Pancreas (tissue), 10 donors: ENCODE measurements around the gene CIB4. TPM values are rescaled to one million over a fixed set of nuclear protein-coding genes. Genes with fewer than 3 reads are reported as not detected.

ENCODE experiments used
- ATAC-seq, 4 donors: fragments of 200-7000 bp; cut with Tn5 transposase; one replicate each; pipeline versions ENCODE4 v1.8.0 to v1.9.1; 2020; ENCODE audit warnings: mild to moderate bottlenecking in 4 of 4, moderate library complexity in 4 of 4
- DNase-seq, 6 donors: peaks; one replicate each; pipeline ENCODE4 v3.0.0-alpha.2; 2020
- FAIRE-seq: peaks from 2 replicates; lab custom pipeline; 2012; peaks lifted over from hg19 to GRCh38; lab: Jason Lieb, UNC
- H3K27ac ChIP-seq, 4 donors: fragments of 200-600 bp; sonication (generic); 1 replicate in 3 of 4; 2 replicates in 1 of 4; pipeline versions ENCODE4 v1.5.0 to v1.8.0; 2020
- H3K27me3 ChIP-seq, 4 donors: fragments of 200-600 bp; one replicate each; pipeline ENCODE4 v1.8.0; 2021
- H3K36me3 ChIP-seq, 3 donors: fragments of 200-600 bp; sonication (generic) in 1 of 3; one replicate each; pipeline versions ENCODE4 v1.5.0 to v1.8.0; 2020 to 2021
- H3K4me1 ChIP-seq, 3 donors: fragments of 200-600 bp; one replicate each; pipeline ENCODE4 v1.8.0; 2021
- H3K4me3 ChIP-seq, 4 donors: fragments of 200-600 bp; sonication (generic) in 2 of 4; one replicate each; pipeline versions ENCODE4 v1.5.0 to v1.8.0; 2020 to 2021
- H3K9me3 ChIP-seq, 4 donors: fragments of 200-600 bp; one replicate each; pipeline ENCODE4 v1.8.0; 2021
- WGBS, 2 donors: extraction: QIAGEN DNeasy Blood & Tissue Kit; methylation state at CpG; one replicate each; pipeline ENCODE4 v1.1.7; 2013; 5-methylcytosine and 5-hydroxymethylcytosine counted together
- intact Hi-C, 3 donors: fragments of 100-400 bp; cut with DNase I; formaldehyde crosslinking; loops; one replicate each; pipeline versions ENCODE4 v1.11.1 to v1.14.2; 2022
- polyA plus RNA-seq, 2 donors: library from polyadenylated mRNA; stranded (reverse); fragments of 200-250 nt; gene quantifications; one replicate each; pipeline ENCODE4 v1.2.3, GENCODE V29; 2013
- total RNA-seq, 6 donors: library from RNA; stranded (reverse); fragmentation: NEBNext Ultra II Directional in 4 of 6; extraction: Animal tissue kit (Norgen Biotek cat#: 25700) in 4 of 6; gene quantifications; one replicate each; pipeline versions ENCODE4 v1.2.1 to v1.2.4, GENCODE V29; 2021 to 2023
- TF ChIP-seq, protein P1 (sequence below), 4 donors: fragments of 200-600 bp; sonication (generic) in 3 of 4; IDR thresholded peaks; one replicate each; pipeline versions ENCODE4 v1.5.0 to v1.8.0; 2021; ENCODE audit warnings: antibody characterized with exemption in 4 of 4
- donor health status: healthy with polysubstance abuse.
- donor health status: DM: no; HTN: no; CAD: no; lungs with moderate emphysema.
- donor health status: DM: no; HTN: no; CAD: no.
- donor health status: control.
- donor health status: control.
- donor health status: Bipolar disorder and iron deficiency.
- donor health status: DM: yes; HTN: yes; CAD: no.
- donor health status: DM: no; HTN: no; CAD: no.
- donor health status: DM: no; HTN: no; CAD: no.
- donor health status: DM: yes; HTN: yes; CAD: no.

The CIB4 gene
- total and polyA plus RNA-seq, 8 donors: 0.19 to 0.62 (median 0.31) TPM; not detected in 3

GRCh38 chr2:26620031-26620605, 21.0 kb downstream of the CIB4 start:
- Histone ChIP-seq H3K4me1 (no peaks in the 10 kb centered on the region), H3K27me3 (no peaks in the 10 kb centered on the region), H3K9me3 (no peaks in the 10 kb centered on the region), H3K36me3 (no peaks in the 10 kb centered on the region), H3K27ac (no peak overlapping the region), H3K4me3 (no peak overlapping the region)
- DNase-seq (no peak), ATAC-seq (no peak), FAIRE-seq (no peak)
- TF ChIP-seq, protein P1, sequence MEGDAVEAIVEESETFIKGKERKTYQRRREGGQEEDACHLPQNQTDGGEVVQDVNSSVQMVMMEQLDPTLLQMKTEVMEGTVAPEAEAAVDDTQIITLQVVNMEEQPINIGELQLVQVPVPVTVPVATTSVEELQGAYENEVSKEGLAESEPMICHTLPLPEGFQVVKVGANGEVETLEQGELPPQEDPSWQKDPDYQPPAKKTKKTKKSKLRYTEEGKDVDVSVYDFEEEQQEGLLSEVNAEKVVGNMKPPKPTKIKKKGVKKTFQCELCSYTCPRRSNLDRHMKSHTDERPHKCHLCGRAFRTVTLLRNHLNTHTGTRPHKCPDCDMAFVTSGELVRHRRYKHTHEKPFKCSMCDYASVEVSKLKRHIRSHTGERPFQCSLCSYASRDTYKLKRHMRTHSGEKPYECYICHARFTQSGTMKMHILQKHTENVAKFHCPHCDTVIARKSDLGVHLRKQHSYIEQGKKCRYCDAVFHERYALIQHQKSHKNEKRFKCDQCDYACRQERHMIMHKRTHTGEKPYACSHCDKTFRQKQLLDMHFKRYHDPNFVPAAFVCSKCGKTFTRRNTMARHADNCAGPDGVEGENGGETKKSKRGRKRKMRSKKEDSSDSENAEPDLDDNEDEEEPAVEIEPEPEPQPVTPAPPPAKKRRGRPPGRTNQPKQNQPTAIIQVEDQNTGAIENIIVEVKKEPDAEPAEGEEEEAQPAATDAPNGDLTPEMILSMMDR (IDR thresholded peaks at IDR 0.05): no peak
- intact Hi-C loops: no loop called here
- 70 to 71% methylated on average over 14 of the region's 14 CpGs for WGBS, 2 donors

DNA sequence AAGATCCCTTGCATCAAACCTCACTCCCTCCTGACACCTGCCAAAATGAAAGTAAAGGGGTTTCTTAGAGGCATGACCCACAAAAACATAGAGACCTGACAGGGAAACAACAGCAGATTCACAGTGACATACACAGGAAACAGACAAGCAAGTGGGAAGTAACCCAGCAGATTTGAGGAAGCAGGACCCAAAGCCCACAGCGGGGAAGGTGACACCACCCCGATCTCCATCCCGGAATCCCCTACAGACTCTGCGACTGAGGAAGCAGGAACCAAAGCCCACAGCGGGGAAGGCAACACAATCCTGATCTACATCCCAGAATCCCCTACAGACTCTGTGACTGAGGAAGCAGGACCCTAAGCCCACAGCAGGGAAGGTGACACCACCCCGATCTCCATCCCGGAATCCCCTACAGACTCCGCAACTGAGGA, 21.6 kb downstream of the CIB4 start:
- Histone ChIP-seq H3K4me3 (no peak overlapping the region), H3K9me3 (no peaks in the 10 kb centered on the region), H3K4me1 (no peaks in the 10 kb centered on the region), H3K27ac (no peak overlapping the region), H3K27me3 (no peaks in the 10 kb centered on the region), H3K36me3 (no peaks in the 10 kb centered on the region)
- no peak for DNase-seq
- intact Hi-C loops: no loop called here
- no peak for ATAC-seq
- TF ChIP-seq, protein P1 (IDR thresholded peaks at IDR 0.05): no peak
- no peak for FAIRE-seq
- WGBS, 2 donors: 66 to 72% methylated on average over 8 of the region's 8 CpGs

- Histone ChIP-seq H3K4me1 (peaks cover 0 to 1% (median under 1%) of the 10 kb centered on the region in 3 donors), H3K27ac (no peak overlapping the region), H3K4me3 (no peak overlapping the region), H3K9me3 (no peaks in the 10 kb centered on the region), H3K27me3 (no peaks in the 10 kb centered on the region), H3K36me3 (no peaks in the 10 kb centered on the region)
- WGBS, 2 donors: 83 to 90% methylated on average over 11 of the region's 11 CpGs
- intact Hi-C loops: no loop called here
- DNase-seq (no peak), ATAC-seq (no peak), FAIRE-seq (no peak)
- TF ChIP-seq, protein P1 (IDR thresholded peaks at IDR 0.05): no peak
Measured at GRCh38 chr2:26619096-26619495, 22.1 kb downstream of the CIB4 start.

- H3K9me3 ChIP-seq: no peaks in the 10 kb centered on the region
- 93 to 94% methylated on average over 10 of the region's 10 CpGs for WGBS, 2 donors
- H3K27me3 ChIP-seq: no peaks in the 10 kb centered on the region
- peaks cover 0 to 5% (median 5%) of the 10 kb centered on the region in 3 donors for H3K4me1 ChIP-seq
- H3K27ac ChIP-seq: no peak overlapping the region
- ATAC-seq (no peak), FAIRE-seq (no peak), DNase-seq (no peak)
- no peak overlapping the region for H3K4me3 ChIP-seq
- intact Hi-C loops: no loop called here
- H3K36me3 ChIP-seq: no peaks in the 10 kb centered on the region
- TF ChIP-seq, protein P1 (IDR thresholded peaks at IDR 0.05): no peak
Measured at GRCh38 chr2:26618611-26619010, 22.6 kb downstream of the CIB4 start.

GRCh38 chr2:26617588-26618083, 23.5 kb downstream of the CIB4 start:
- Histone ChIP-seq H3K27me3 (no peaks in the 10 kb centered on the region), H3K4me1 (peaks cover 0 to 5% (median 5%) of the 10 kb centered on the region in 3 donors), H3K4me3 (no peak overlapping the region), H3K36me3 (no peaks in the 10 kb centered on the region), H3K27ac (no peak overlapping the region), H3K9me3 (no peaks in the 10 kb centered on the region)
- WGBS, 2 donors: 88 to 94% methylated on average over 7 of the region's 7 CpGs
- no peak for DNase-seq
- intact Hi-C loops: no loop called here
- no peak for ATAC-seq
- FAIRE-seq: no peak
- TF ChIP-seq, protein P1 (IDR thresholded peaks at IDR 0.05): no peak
